PFSK-1 (cell line): ENCODE results near the gene DNPEP.

ENCODE experiments used
- FOXP2 ChIP-seq: optimal IDR thresholded peaks from 2 replicates; pipeline ENCODE3; 2011; ENCODE audit warnings: borderline replicate concordance, control low read depth, inconsistent platforms; ENCODE audit not compliant: insufficient read depth; ENCODE audit errors: extremely low read length, extremely low read depth
- POLR2AphosphoS5 ChIP-seq: IDR thresholded peaks from 2 replicates; pipeline ENCODE4 v1.6.1; 2012; ENCODE audit warnings: low read depth, mild to moderate bottlenecking, control low read depth, low read length, moderate library complexity
- REST ChIP-seq, 2 experiments: IDR thresholded peaks; 2 replicates each; pipeline versions ENCODE4 v1.6.1 to v1.8.0; 2011 to 2012; ENCODE audit warnings: low read depth in 2 of 2, low read length in 2 of 2, control low read depth in 1 of 2, inconsistent platforms in 1 of 2, mild to moderate bottlenecking in 1 of 2, moderate library complexity in 1 of 2; ENCODE audit not compliant: insufficient read depth in 1 of 2
- SIN3A ChIP-seq: IDR thresholded peaks from 2 replicates; pipeline ENCODE4 v1.6.1; 2012; ENCODE audit warnings: mild to moderate bottlenecking, low read length, moderate library complexity, borderline replicate concordance; ENCODE audit not compliant: insufficient read depth
- TAF1 ChIP-seq: IDR thresholded peaks from 2 replicates; pipeline ENCODE4 v1.6.1; 2012; ENCODE audit warnings: low read length, control low read depth, borderline replicate concordance; ENCODE audit not compliant: insufficient read depth

The DNPEP gene

GRCh38 chr2:219352448-219353023 lies 35.2 kb downstream of the DNPEP start:
- TF ChIP-seq POLR2AphosphoS5 = no peak
- no peak for TF ChIP-seq TAF1
- no peak for TF ChIP-seq FOXP2
- no peak for TF ChIP-seq REST (IDR thresholded peaks at IDR 0.05; ENCODE audit: insufficient read depth in 1 of 2, low read depth in 2 of 2, low read length in 2 of 2)
- no peak for TF ChIP-seq SIN3A

- TF ChIP-seq FOXP2 (no peak), TAF1 (no peak), SIN3A (no peak), REST (IDR thresholded peaks at IDR 0.05; ENCODE audit: insufficient read depth in 1 of 2, low read depth in 2 of 2, low read length in 2 of 2) (no peak)
Measured at GRCh38 chr2:219350710-219351221, 36.9 kb downstream of the DNPEP start.

GRCh38 chr2:219350215-219350614 lies 37.5 kb downstream of the DNPEP start:
- no peak for TF ChIP-seq FOXP2
- no peak for TF ChIP-seq POLR2AphosphoS5
- no peak for TF ChIP-seq TAF1
- no peak for TF ChIP-seq REST (IDR thresholded peaks at IDR 0.05; ENCODE audit: insufficient read depth in 1 of 2, low read depth in 2 of 2, low read length in 2 of 2)
- no peak for TF ChIP-seq SIN3A

- no peak for TF ChIP-seq POLR2AphosphoS5
- no peak for TF ChIP-seq REST (IDR thresholded peaks at IDR 0.05; ENCODE audit: insufficient read depth in 1 of 2, low read depth in 2 of 2, low read length in 2 of 2)
- TF ChIP-seq TAF1 = no peak
- TF ChIP-seq FOXP2 = no peak
- TF ChIP-seq SIN3A = no peak
Measured at GRCh38 chr2:219344751-219345430, 42.8 kb downstream of the DNPEP start.
